DND-41 (cell line): ENCODE data around the gene USH1C.

Source experiments
- ATAC-seq: fragments of 200-7000 bp; cut with Tn5 transposase; 3 replicates; pipeline ENCODE4 v1.9.1; 2021; ENCODE audit warnings: low read depth; ENCODE audit not compliant: insufficient read depth
- DNase-seq: peaks from one replicate; pipeline ENCODE4 v3.0.0-alpha.2; 2020
- H2AFZ ChIP-seq: 2 replicates; pipeline ENCODE4 v1.6.0; 2012; ENCODE audit warnings: low read depth, low read length
- H3K27ac ChIP-seq: 2 replicates; pipeline ENCODE4 v1.5.1; 2012; ENCODE audit warnings: low read length, inconsistent platforms
- H3K27me3 ChIP-seq: fragments of 200-600 bp; sonication (generic); 2 replicates; pipeline ENCODE4 v1.6.0; 2012; ENCODE audit warnings: low read length, mild to moderate bottlenecking, inconsistent platforms; ENCODE audit not compliant: insufficient read depth, poor library complexity
- H3K36me3 ChIP-seq: 2 replicates; pipeline ENCODE4 v1.5.1; 2012; ENCODE audit warnings: low read length, inconsistent platforms; ENCODE audit not compliant: insufficient read depth
- H3K4me1 ChIP-seq: 2 replicates; pipeline ENCODE4 v1.5.1; 2012; ENCODE audit warnings: mild to moderate bottlenecking, low read length; ENCODE audit not compliant: insufficient read depth
- H3K4me2 ChIP-seq: 2 replicates; pipeline ENCODE4 v1.6.0; 2012; ENCODE audit warnings: mild to moderate bottlenecking, moderate library complexity, low read length, inconsistent platforms; ENCODE audit not compliant: insufficient read depth
- H3K4me3 ChIP-seq, 2 experiments: fragments of 200-600 bp in 1 of 2; shearing (Covaris generic) in 1 of 2; 2 replicates each; pipeline ENCODE4 v1.5.1; 2012 to 2016; ENCODE audit warnings: inconsistent platforms in 2 of 2, low read length in 2 of 2, mild to moderate bottlenecking in 2 of 2, low read depth in 1 of 2, moderate library complexity in 1 of 2
- H3K79me2 ChIP-seq: 2 replicates; pipeline ENCODE4 v1.6.0; 2012; ENCODE audit warnings: low read length, inconsistent platforms; ENCODE audit not compliant: insufficient read depth
- H3K9ac ChIP-seq: 2 replicates; pipeline ENCODE4 v1.6.0; 2012; ENCODE audit warnings: low read depth, mild to moderate bottlenecking, inconsistent platforms, low read length, moderate library complexity
- H3K9me3 ChIP-seq: 2 replicates; pipeline ENCODE4 v1.5.1; 2012; ENCODE audit warnings: low read length, moderate library complexity, mild to moderate bottlenecking, inconsistent platforms; ENCODE audit not compliant: insufficient read depth, severe bottlenecking
- H4K20me1 ChIP-seq: 2 replicates; pipeline ENCODE4 v1.6.0; 2012; ENCODE audit warnings: low read length; ENCODE audit not compliant: insufficient read depth
- EZH2 ChIP-seq: IDR thresholded peaks from 3 replicates; pipeline ENCODE4 v1.6.1; 2012; ENCODE audit warnings: borderline replicate concordance, low read depth, mild to moderate bottlenecking, moderate library complexity, low read length, inconsistent platforms; ENCODE audit not compliant: severe bottlenecking
- TF ChIP-seq, protein P1 (sequence below): IDR thresholded peaks from 2 replicates; pipeline ENCODE4 v1.5.1; 2012; ENCODE audit warnings: borderline replicate concordance, low read length, moderate library complexity, mild to moderate bottlenecking; ENCODE audit not compliant: poor library complexity, severe bottlenecking; ENCODE audit errors: extremely low read depth

Gene USH1C

DNA sequence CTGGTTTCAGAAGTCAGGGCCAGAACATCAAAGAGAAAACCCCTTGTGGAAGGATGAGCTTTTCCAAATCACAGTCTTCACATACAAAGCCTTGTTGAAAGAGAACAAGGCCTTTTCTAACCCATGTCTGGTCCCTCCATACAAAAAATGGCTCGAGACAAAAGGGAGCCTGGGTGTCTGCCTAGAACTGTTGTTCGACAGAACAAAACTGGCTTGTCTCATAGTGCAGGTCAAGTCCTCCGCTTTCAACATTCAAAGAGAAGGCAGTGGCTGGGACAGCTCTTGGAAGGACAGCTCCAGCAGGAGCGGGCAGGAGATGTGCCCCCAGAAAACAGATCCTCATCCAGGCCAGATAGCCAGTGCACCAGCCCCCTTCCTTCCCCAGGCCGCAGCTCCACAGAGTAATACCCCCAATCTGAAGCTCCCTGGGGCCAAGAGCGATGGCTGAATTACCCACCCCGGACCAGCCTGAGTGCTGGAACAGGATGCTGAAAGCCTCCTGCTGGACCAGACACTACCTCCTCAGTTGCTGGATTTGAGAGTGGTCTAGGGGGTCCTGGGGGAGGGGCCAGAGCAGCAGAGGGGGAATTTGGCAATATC lies 27.6 kb downstream of the USH1C start:
- no peaks in the 10 kb centered on the region for H3K36me3 ChIP-seq
- ATAC-seq, result no peak
- no peaks in the 10 kb centered on the region for H3K4me1 ChIP-seq
- no peak for DNase-seq
- no peak overlapping the region for H3K4me3 ChIP-seq
- H3K9ac ChIP-seq, result no peak overlapping the region
- no peak overlapping the region for H2AFZ ChIP-seq
- no peaks in the 10 kb centered on the region for H3K79me2 ChIP-seq
- no peak overlapping the region for H3K27ac ChIP-seq
- H3K4me2 ChIP-seq, result no peak overlapping the region
- no peaks in the 10 kb centered on the region for H3K9me3 ChIP-seq
- H3K27me3 ChIP-seq, result peaks cover 11% of the 10 kb centered on the region
- no peak for TF ChIP-seq EZH2
- TF ChIP-seq, protein P1, sequence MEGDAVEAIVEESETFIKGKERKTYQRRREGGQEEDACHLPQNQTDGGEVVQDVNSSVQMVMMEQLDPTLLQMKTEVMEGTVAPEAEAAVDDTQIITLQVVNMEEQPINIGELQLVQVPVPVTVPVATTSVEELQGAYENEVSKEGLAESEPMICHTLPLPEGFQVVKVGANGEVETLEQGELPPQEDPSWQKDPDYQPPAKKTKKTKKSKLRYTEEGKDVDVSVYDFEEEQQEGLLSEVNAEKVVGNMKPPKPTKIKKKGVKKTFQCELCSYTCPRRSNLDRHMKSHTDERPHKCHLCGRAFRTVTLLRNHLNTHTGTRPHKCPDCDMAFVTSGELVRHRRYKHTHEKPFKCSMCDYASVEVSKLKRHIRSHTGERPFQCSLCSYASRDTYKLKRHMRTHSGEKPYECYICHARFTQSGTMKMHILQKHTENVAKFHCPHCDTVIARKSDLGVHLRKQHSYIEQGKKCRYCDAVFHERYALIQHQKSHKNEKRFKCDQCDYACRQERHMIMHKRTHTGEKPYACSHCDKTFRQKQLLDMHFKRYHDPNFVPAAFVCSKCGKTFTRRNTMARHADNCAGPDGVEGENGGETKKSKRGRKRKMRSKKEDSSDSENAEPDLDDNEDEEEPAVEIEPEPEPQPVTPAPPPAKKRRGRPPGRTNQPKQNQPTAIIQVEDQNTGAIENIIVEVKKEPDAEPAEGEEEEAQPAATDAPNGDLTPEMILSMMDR, result no peak
- no peaks in the 10 kb centered on the region for H4K20me1 ChIP-seq

- no peaks in the 10 kb centered on the region for H3K79me2 ChIP-seq
- no peaks in the 10 kb centered on the region for H3K9me3 ChIP-seq
- no peaks in the 10 kb centered on the region for H3K4me1 ChIP-seq
- H3K36me3 ChIP-seq, result no peaks in the 10 kb centered on the region
- no peak for DNase-seq
- no peak overlapping the region for H2AFZ ChIP-seq
- H4K20me1 ChIP-seq, result no peaks in the 10 kb centered on the region
- TF ChIP-seq EZH2, result no peak
- TF ChIP-seq, protein P1, result no peak
- H3K27ac ChIP-seq, result no peak overlapping the region
- no peak for ATAC-seq
- no peak overlapping the region for H3K9ac ChIP-seq
- peaks cover 15% of the 10 kb centered on the region for H3K27me3 ChIP-seq
- H3K4me2 ChIP-seq, result no peak overlapping the region
- H3K4me3 ChIP-seq, result no peak overlapping the region
Measured at GRCh38 chr11:17515443-17516176, 28.6 kb downstream of the USH1C start.

GRCh38 chr11:17514476-17514875 lies 29.7 kb downstream of the USH1C start:
- ATAC-seq, result no peak
- H3K4me2 ChIP-seq, result no peak overlapping the region
- H3K79me2 ChIP-seq, result no peaks in the 10 kb centered on the region
- no peak overlapping the region for H3K9ac ChIP-seq
- no peak overlapping the region for H3K4me3 ChIP-seq
- H2AFZ ChIP-seq, result no peak overlapping the region
- no peaks in the 10 kb centered on the region for H3K9me3 ChIP-seq
- H3K4me1 ChIP-seq, result no peaks in the 10 kb centered on the region
- TF ChIP-seq, protein P1, result no peak
- no peak for TF ChIP-seq EZH2
- peaks cover 15% of the 10 kb centered on the region for H3K27me3 ChIP-seq
- no peaks in the 10 kb centered on the region for H3K36me3 ChIP-seq
- H3K27ac ChIP-seq, result no peak overlapping the region
- DNase-seq, result no peak
- no peaks in the 10 kb centered on the region for H4K20me1 ChIP-seq
